Body of pancreas (tissue), 4 donors: ENCODE measurements around the gene PLCG2. TPM values are rescaled to one million over a fixed set of nuclear protein-coding genes. Genes with fewer than 3 reads are reported as not detected.

Source experiments
- ATAC-seq: fragments of 150-250 bp; one replicate; pipeline ENCODE4 v1.9.1; 2016
- DNase-seq, 4 donors: peaks; one replicate each; pipeline ENCODE4 v3.0.0-alpha.2; 2019
- H3K27ac ChIP-seq, 4 donors: fragments of 200-600 bp; sonication (generic); 1 replicate in 3 of 4; 2 replicates in 1 of 4; pipeline versions ENCODE4 v1.5.1 to v1.6.1; 2016 to 2019; ENCODE audit warnings: mild to moderate bottlenecking in 1 of 4, mixed read lengths in 1 of 4, moderate library complexity in 1 of 4
- H3K27me3 ChIP-seq, 2 donors: fragments of 200-600 bp; sonication (generic); one replicate each; pipeline ENCODE4 v1.6.0; 2016; ENCODE audit warnings: mild to moderate bottlenecking in 1 of 2
- H3K36me3 ChIP-seq, 2 donors: fragments of 200-600 bp; sonication (generic); replicated peaks in 1 of 2; 2 replicates each; pipeline ENCODE4 v1.5.1; 2016; ENCODE audit warnings: low read depth in 2 of 2; ENCODE audit not compliant: insufficient read depth in 1 of 2
- H3K4me1 ChIP-seq: fragments of 200-600 bp; sonication (generic); one replicate; pipeline ENCODE4 v1.6.0; 2016
- H3K4me3 ChIP-seq, 2 donors: fragments of 200-600 bp; sonication (generic); 1 replicate in 1 of 2; 2 replicates in 1 of 2; pipeline ENCODE4 v1.5.1; 2016 to 2019
- H3K9me3 ChIP-seq, 3 donors: fragments of 200-600 bp; sonication (generic); 1 replicate in 2 of 3; 2 replicates in 1 of 3; pipeline ENCODE4 v1.5.1; 2016
- CTCF ChIP-seq, 7 experiments: fragments of 450-650 bp in 4 of 7; fragments of 200-600 bp in 3 of 7; sonication (generic) in 3 of 7; IDR thresholded peaks; one replicate each; pipeline ENCODE4 v1.5.1; 2016 to 2019; ENCODE audit warnings: antibody characterized with exemption in 7 of 7
- POLR2A ChIP-seq, 3 donors: fragments of 450-650 bp; IDR thresholded peaks; one replicate each; pipeline ENCODE4 v1.6.1; 2016; ENCODE audit warnings: antibody characterized with exemption in 3 of 3, mild to moderate bottlenecking in 2 of 3
- whole genome bisulfite sequencing, 2 donors: methylation state at CpG; one replicate each; pipeline ENCODE4 v1.1.5; 2017; 5-methylcytosine and 5-hydroxymethylcytosine counted together
- intact Hi-C: fragments of 100-400 bp; cut with DNase I; formaldehyde crosslinking; loops from one replicate; pipeline ENCODE4 v1.15.1; 2023
- total RNA-seq, 2 donors: library from RNA; depleted of rRNA; stranded (reverse); fragments of >200 nt; gene quantifications; one replicate each; pipeline ENCODE4 v1.1.0, GENCODE V29; 2016

The PLCG2 gene
- total RNA-seq, 2 donors from 2014 or later, result 6.7 to 9.6 TPM

- TF ChIP-seq CTCF (IDR thresholded peaks at IDR 0.05) (no peak), POLR2A (IDR thresholded peaks at IDR 0.05) (no peak)
- ATAC-seq (no peak), DNase-seq (no peak)
- intact Hi-C loops, result no loop called here
- Histone ChIP-seq H3K27me3 (no peaks in the 10 kb centered on the region), H3K36me3 (no peaks in the 10 kb centered on the region), H3K4me1 (no peaks in the 10 kb centered on the region), H3K4me3 (no peak overlapping the region), H3K27ac (no peak overlapping the region), H3K9me3 (no peaks in the 10 kb centered on the region)
- 54 to 66% methylated on average over 6 to 14 of the region's 14 CpGs for WGBS, 2 donors
Measured at GRCh38 chr16:81864646-81865382, 85.7 kb downstream of the PLCG2 start.

- TF ChIP-seq POLR2A (IDR thresholded peaks at IDR 0.05), result no peak
- TF ChIP-seq CTCF (IDR thresholded peaks at IDR 0.05), result no peak
- DNase-seq, result peak; percentile 15 to 48 (median 29)
- no peak overlapping the region for H3K4me3 ChIP-seq
Measured at GRCh38 chr16:81866820-81867440, 87.8 kb downstream of the PLCG2 start.

GRCh38 chr16:81868057-81868748, 89.1 kb downstream of the PLCG2 start:
- no peaks in the 10 kb centered on the region for H3K36me3 ChIP-seq
- no peaks in the 10 kb centered on the region for H3K9me3 ChIP-seq
- no peaks in the 10 kb centered on the region for H3K4me1 ChIP-seq
- DNase-seq (no peak), ATAC-seq (no peak)
- intact Hi-C loops, result no loop called here
- H3K4me3 ChIP-seq, result no peak overlapping the region
- no peak overlapping the region for H3K27ac ChIP-seq
- no peaks in the 10 kb centered on the region for H3K27me3 ChIP-seq
- WGBS, 2 donors, result 67 to 83% methylated on average over 3 of the region's 3 CpGs
- TF ChIP-seq POLR2A (IDR thresholded peaks at IDR 0.05) (no peak), CTCF (IDR thresholded peaks at IDR 0.05) (no peak)

More at GRCh38 chr16:81866820-81867440, 87.8 kb downstream of the PLCG2 start:
- no peaks in the 10 kb centered on the region for H3K27me3 ChIP-seq
- no peaks in the 10 kb centered on the region for H3K36me3 ChIP-seq
- no peaks in the 10 kb centered on the region for H3K9me3 ChIP-seq
- intact Hi-C loops, result no loop called here
- WGBS, 2 donors, result 52 to 91% methylated on average over 3 to 10 of the region's 10 CpGs
- no peaks in the 10 kb centered on the region for H3K4me1 ChIP-seq
- peak; percentile 62 for ATAC-seq
- H3K27ac ChIP-seq, result peak overlapping the region in 2 of 4 donors; percentile 54 to 61

GRCh38 chr16:81869326-81869725, 90.2 kb downstream of the PLCG2 start:
- no peak for TF ChIP-seq CTCF (IDR thresholded peaks at IDR 0.05)
- TF ChIP-seq POLR2A (IDR thresholded peaks at IDR 0.05), result no peak
- no peak for DNase-seq
- ATAC-seq, result no peak
- Histone ChIP-seq H3K9me3 (no peaks in the 10 kb centered on the region), H3K27ac (no peak overlapping the region), H3K4me1 (peaks cover 3% of the 10 kb centered on the region), H3K36me3 (no peaks in the 10 kb centered on the region), H3K27me3 (no peaks in the 10 kb centered on the region), H3K4me3 (no peak overlapping the region)
- 64 to 73% methylated on average over 5 of the region's 5 CpGs for WGBS, 2 donors
- intact Hi-C loops, result no loop called here
